C4-2B (cell line): ENCODE results near the gene ARSH.
"Not testable (repeated sequence)": the region's sequence is repeated elsewhere in the genome, so short reads cannot be mapped to it uniquely, and the experiment has no call there.

ENCODE experiments used
- H3K27ac ChIP-seq: fragments of 450-650 bp; 2 replicates; pipeline ENCODE4 v1.5.1; 2017
- ZFX ChIP-seq: fragments of 450-650 bp; IDR thresholded peaks from 2 replicates; pipeline ENCODE4 v1.6.1; 2017
- TF ChIP-seq, protein P1 (sequence below): fragments of 450-650 bp; conservative IDR thresholded peaks from 2 replicates; pipeline ENCODE4 v1.5.1; 2017; ENCODE audit warnings: mild to moderate bottlenecking

The ARSH gene, protein sequence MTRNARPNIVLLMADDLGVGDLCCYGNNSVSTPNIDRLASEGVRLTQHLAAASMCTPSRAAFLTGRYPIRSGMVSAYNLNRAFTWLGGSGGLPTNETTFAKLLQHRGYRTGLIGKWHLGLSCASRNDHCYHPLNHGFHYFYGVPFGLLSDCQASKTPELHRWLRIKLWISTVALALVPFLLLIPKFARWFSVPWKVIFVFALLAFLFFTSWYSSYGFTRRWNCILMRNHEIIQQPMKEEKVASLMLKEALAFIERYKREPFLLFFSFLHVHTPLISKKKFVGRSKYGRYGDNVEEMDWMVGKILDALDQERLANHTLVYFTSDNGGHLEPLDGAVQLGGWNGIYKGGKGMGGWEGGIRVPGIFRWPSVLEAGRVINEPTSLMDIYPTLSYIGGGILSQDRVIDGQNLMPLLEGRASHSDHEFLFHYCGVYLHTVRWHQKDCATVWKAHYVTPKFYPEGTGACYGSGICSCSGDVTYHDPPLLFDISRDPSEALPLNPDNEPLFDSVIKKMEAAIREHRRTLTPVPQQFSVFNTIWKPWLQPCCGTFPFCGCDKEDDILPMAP

DNA sequence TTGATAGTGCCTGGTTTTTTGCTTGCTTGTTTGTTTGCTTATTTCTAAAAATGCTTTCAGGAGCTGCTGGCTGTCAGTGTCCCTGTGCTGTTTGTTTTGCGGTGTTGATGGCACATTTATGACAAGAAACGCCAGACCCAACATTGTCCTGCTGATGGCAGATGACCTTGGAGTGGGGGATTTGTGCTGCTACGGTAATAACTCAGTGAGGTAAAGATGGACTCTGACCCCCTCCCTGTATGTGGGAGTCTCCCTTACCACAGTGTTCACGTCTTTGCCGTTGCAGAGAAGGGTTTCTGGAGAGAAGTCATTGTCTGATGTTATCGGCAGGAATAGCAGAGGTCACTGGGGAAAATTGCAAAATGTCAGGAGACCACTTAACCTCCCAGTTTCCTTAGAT lies at the start of gene ARSH:
Gene ARSH (plus strand): TSS at position 52 of the 400 bp plus-strand sequence. CDS start 67 bp downstream, at position 119.
- TF ChIP-seq ZFX, result no peak
- TF ChIP-seq, protein P1, sequence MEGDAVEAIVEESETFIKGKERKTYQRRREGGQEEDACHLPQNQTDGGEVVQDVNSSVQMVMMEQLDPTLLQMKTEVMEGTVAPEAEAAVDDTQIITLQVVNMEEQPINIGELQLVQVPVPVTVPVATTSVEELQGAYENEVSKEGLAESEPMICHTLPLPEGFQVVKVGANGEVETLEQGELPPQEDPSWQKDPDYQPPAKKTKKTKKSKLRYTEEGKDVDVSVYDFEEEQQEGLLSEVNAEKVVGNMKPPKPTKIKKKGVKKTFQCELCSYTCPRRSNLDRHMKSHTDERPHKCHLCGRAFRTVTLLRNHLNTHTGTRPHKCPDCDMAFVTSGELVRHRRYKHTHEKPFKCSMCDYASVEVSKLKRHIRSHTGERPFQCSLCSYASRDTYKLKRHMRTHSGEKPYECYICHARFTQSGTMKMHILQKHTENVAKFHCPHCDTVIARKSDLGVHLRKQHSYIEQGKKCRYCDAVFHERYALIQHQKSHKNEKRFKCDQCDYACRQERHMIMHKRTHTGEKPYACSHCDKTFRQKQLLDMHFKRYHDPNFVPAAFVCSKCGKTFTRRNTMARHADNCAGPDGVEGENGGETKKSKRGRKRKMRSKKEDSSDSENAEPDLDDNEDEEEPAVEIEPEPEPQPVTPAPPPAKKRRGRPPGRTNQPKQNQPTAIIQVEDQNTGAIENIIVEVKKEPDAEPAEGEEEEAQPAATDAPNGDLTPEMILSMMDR, result no peak
- H3K27ac ChIP-seq, result no peak within 1 kb of the TSS

DNA sequence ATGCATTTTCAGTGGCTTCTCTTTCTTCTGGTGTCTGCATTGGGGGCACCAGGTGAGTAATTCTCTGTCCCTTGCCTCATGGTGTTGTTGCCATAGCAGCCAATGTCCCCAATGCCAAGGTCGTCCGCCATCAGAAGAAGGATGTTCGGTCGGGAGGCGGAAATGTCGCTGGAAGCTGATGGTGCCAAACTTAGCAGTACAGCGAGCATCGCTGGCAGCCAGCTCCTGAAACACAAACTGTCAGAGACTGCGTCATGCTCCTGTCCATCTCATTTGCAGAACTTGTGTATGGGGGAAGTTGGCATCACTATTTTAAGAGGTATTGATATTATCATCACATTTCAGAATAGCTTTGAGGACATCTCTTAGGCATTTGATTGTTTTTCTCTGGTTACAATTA lies 48.1 kb upstream of the ARSH start:
- no peak overlapping the region for H3K27ac ChIP-seq
- TF ChIP-seq ZFX, result no peak
- TF ChIP-seq, protein P1, result no peak

DNA sequence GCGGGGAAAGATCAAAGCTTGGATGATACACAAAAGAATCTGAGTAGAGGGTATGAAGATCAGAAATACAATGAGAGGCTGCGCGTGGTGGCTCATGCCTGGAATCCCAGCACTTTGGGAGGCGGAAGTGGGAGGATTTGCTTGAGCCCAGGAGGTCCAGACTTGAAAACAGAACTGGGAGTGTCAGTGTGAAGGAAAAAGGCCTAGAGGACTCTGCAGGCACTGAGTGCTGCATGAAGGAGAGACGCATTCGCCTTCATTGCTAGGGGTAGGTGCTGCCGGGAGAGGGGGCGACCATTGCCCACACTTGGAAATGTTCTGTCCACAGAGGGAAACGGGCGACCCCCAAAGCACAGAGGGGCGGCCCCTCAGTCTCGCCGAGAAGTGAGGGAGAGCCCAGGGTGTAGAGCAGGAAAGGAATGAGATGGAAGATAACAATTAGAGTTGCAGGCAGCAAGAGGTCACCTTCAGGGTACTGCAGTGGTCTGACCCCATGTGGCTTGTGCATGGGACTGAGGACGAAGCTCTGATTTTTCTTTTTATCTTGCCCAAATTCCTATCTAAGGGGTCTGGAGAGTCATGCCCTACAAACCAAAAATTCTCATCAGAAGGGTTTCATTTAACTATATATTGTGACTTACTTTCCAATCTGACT lies 45.4 kb upstream of the ARSH start:
- H3K27ac ChIP-seq, result no peak overlapping the region
- TF ChIP-seq, protein P1, result no peak
- no peak for TF ChIP-seq ZFX

DNA sequence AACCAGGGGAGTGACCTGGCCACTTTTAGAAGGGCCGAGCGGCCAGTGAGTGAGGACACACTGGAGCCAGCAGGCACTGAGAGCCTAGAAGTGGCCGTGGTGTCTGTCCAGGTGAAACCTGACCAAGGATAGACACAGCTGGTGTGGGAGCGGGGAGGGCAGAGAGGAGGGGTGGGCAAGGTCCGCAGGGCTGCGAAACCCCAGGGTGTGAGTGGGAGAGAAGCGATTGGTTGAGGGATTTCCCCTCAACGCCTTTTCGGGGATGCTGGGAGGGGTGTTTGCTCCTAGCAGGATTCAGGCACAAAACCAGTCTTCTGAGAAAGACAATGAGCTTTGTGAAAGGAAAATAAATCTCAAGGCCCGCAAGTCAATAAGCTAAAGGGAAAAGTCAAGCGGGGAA lies 44.0 kb upstream of the ARSH start:
- TF ChIP-seq, protein P1, result no peak
- TF ChIP-seq ZFX, result no peak
- H3K27ac ChIP-seq, result no peak overlapping the region

DNA sequence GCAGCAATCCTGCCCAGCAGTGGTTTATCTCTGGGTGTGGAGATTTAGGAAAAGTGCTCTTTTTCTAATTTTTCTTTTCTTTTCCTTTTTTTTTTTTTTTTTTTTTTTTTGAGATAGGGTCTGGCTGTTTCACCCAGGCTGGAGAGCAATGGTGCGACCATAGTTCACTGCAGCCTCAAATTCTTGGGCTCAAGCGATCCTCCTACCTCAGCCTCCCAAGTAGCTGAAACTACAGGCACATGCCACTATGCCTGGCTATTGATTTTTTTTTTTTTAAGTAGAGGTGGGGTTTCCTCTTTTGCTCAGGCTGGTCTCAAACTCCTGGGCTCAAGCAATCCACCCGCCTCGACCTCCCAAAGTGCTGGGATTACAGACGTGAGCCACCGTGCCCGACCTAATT lies 42.9 kb upstream of the ARSH start:
- H3K27ac ChIP-seq, result not testable (repeated sequence)

DNA sequence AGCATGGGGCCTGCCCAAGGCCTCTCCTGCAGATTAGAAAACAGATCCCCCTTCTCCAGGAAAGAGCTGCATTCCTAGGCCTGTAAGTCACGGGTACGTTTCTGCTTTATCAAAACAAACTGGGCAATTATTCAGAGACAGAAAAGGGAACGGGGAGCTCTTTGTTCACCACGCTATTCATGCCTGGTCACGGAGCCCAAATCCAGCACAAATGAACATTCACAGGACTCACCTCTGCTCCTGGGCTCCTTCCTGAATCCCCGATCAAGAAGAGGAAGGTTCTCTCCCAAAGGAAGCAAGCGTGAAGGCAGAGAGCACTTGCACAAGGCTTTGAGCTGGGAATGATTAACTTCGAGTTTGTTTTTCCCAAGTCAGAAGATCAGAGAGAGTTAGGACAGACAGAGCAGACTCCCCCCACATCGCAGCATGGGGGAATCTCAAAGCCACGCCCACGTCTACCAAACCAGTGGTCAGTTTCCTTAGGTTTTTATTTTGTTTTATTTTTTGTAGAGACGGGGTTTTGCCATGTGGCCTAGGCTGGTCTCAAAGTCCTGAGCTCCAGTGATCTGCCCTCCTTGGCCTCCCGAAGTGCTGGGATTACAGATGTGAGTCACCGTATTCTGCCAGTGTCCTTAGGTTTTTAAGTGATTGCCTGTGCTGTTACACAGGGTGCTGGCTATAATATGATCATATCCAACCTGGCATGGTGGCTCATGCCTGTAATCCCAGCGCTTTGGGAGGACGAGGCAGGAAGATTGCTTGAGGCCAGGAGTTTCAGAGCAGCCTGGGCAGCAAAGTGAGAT lies 42.2 kb upstream of the ARSH start:
- not testable (repeated sequence) for H3K27ac ChIP-seq

DNA sequence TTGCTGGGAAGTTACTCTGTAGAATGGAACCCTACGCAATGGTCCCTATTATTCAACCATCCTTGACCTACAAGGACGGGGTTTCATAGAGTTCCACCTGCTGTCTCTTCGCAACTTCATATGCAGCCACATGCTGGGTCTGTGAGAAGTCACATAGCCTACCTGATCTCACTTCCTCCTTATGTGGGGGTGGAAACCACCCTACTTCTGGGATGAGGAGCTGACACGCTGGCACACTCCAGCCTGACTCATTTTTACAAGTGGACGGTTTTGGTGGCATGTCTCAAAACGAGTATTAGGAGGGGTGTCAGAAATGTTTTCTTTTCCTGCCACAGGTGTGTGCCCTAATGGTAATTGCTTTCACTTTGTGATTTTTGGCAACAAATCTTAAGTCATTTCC lies 40.4 kb upstream of the ARSH start:
- no peak for TF ChIP-seq ZFX
- TF ChIP-seq, protein P1, result no peak
- H3K27ac ChIP-seq, result no peak overlapping the region

DNA sequence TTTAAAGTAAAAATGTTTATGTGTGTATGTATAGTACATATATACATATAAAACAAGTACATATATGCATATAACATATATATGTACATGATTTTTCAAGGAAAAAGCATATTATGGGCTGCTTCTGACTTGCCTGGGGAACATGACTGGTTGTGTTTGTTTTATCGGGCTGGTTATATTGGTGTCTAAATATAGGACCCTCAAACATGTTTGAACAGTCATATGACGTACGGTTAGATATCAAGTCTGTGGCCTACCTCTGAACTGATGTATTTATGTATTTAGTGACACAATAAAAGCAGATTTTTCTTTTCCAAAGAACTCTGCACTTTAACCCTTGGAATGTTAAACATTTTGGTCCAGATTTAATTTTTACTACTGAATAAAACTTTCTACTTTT lies 39.3 kb upstream of the ARSH start:
- H3K27ac ChIP-seq, result no peak overlapping the region
- TF ChIP-seq, protein P1, result no peak
- no peak for TF ChIP-seq ZFX
